GM20431 (cell line): Measurements from ENCODE around the gene HOXB4.

Experiments
- in situ Hi-C: fragments of 300-500 bp; cut with MseI, MboI; formaldehyde crosslinking; loops from one replicate; pipeline ENCODE4 v1.15.0; 2020; ENCODE audit warnings: low sequenced_read_pairs; ENCODE audit not compliant: unreplicated experiment

The HOXB4 gene

DNA sequence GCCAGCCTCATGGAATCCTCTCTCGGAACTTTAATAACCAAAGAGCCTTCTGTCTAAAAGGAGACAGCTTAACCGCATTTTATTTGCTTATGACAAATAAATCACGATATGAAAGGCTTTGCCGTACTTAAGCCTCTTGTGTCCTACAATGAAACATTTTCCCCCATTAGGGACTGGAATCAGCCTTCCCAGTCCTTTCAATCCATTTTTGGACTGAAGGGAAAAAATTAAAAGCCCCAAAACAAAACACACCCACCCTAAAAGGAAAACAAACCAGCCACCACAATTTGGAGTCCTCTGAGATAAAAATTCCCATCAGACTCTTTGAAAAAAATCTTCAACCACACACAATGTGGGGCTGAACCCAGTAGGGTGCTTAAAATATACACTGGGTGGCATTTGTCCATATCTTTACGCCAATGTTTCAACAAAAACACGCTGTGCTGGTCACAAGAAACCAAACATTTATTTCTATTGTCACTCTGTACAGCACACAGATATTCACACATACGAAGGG is 3.0 kb downstream of the HOXB4 start:
- in situ Hi-C loops, result no loop called here

DNA sequence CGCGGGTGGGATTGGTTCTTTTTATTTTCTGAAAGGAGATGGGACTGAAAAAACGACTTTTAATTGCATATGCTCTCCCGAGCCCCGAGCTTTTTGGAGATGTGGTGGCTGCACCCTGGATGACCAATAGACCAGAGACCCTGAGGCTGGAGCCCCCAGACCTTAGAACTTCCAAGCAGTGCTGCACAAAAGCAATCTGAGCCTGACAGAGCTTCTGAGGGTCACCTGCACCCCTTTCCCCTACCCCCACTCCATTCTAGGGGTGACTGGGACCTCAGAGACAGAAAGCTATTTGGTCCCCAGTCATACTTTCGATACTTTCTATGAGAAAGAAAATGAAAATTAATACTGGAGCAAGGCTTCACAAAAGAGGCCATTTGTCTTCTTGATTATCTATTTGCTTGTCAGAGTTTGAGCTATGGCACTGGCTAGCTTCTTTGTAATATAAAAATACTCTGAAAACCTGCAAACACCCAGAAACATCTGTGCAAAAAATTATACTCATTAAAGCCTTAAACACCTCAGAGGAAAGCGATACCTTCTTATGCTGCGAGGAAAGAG is 3.6 kb downstream of the HOXB4 start:
- in situ Hi-C loops, result no loop called here

- in situ Hi-C loops, result no loop called here
Observed at GRCh38 chr17:48571826-48572417, 6.2 kb downstream of the HOXB4 start.

DNA sequence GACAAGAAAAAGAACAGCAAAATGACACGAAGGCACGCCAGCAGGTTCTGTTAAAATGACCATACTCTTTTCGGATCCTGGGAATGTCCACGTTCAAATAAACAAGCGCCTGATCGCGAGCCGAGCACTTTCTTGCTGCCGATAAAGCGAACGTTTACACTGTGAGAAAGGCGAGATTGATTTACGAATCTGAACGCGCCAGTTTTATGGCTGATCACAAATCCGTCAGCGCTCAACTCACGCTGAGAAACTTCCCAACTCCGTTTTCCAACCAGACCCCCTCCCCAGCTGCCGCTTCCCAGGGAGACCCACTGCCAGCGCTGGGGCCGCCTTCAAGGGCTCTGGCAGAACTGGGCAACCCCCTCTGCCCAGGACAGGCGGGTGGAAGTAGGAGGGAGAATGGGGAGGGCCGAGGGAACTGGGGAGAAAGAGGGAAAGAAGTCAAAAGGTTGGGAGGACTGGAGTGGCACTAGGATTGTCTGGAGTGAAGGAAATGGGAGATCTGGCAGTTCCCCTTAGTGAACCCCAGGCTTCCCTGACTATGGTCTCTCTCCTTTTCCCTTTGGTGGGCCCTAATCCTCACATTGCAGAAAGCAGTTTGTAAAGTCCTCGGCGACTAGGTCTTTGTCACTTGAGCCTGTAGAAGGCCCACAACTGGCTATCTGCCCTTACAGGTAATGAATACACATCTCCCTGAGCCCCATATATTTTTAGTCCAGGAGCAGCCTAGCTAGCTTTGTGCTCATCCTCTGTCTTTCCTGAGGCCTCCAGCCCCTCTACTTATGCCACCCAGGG is 6.9 kb downstream of the HOXB4 start:
- in situ Hi-C loops, result no loop called here

DNA sequence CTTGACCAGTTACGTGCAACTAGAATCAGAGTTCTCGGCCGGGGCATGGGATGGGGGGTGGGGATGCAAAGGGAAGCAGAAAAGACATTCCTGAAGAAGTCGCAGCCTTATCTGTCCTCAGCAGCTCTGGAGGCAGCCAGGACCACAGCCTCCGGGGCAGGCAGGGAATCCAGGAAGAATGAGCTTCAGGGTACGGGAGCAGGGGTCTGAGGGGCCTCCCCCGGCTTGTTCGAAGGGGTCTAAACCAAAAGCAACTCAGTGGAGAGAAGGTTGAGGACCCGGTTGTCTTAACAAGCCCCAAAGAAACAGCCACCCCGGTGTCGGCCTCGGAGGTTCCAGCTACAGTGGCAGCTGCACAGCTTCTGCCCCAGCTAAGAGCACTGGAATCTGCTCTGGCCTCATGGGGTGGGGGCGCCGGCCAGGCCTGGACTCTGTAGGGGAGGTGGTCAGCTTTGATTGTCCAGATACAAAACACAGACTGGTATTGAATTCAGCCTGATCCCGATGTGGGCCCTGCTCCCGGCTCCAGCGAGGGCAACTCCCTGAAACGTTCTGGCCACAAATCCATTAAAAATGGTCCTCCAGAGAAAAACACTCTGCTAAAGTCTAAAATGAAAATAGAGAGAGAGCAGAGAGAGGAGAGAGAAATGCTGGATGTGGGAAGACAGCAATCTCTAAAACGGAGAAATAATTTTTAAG is 7.7 kb downstream of the HOXB4 start:
- in situ Hi-C loops, result no loop called here

GRCh38 chr17:48569674-48570324 is 8.4 kb downstream of the HOXB4 start:
- in situ Hi-C loops, result no loop called here

- in situ Hi-C loops, result no loop called here
Observed at GRCh38 chr17:48569240-48569582, 8.9 kb downstream of the HOXB4 start.

GRCh38 chr17:48568499-48569239 is 9.5 kb downstream of the HOXB4 start:
- in situ Hi-C loops, result no loop called here

DNA sequence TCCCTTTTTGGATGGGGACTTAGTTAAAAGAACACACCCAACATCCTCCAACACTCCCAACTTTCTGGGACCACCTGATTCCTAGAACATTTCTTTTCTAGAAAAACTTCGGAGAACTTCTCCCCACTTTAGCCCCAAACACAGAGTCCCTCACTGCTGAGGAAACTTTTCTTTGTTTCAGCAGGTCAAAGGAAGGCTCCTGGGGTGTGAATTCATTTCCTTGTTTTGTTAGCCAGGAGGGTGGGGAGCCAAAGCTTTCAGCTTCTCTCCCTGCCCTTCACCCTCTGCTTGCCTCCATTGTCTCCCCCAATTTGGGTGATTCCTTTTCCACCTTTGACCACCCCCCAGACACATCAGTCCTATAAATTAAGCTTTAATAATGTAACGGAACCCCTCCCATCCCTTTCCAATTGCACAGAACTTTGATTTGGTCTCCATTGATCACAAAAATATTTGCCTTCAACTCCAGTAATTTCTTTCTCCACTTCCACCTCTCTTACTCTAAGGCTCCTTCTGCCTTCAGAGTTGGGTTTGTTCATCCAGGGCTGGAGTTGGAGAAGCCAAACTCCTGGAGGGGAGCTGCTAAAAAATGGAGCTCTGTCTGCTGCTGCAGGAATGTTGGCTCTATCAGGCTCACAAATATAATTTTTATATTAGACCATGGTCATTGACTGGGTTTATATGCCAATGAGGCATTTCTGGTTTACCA is 10.3 kb downstream of the HOXB4 start:
- in situ Hi-C loops, result no loop called here

DNA sequence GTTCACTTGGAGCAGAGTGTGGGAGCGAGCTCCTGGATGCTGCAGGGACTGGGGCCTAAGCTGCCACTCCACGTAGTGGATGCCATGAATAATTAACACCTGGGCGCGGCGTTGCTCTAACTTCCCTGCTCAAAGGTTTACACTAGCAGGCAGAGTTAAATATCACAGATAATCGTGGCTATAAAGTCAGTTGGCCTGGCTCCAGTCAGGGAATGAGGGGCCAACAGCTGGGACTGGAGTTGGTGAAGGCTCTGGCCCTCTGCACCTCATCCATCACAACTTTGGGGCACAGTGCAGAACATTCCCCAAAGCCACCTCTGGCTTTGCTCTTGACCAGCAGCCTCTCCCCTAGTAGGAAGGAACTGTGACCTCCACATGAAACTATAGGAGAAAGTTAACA is 10.9 kb downstream of the HOXB4 start:
- in situ Hi-C loops, result no loop called here

DNA sequence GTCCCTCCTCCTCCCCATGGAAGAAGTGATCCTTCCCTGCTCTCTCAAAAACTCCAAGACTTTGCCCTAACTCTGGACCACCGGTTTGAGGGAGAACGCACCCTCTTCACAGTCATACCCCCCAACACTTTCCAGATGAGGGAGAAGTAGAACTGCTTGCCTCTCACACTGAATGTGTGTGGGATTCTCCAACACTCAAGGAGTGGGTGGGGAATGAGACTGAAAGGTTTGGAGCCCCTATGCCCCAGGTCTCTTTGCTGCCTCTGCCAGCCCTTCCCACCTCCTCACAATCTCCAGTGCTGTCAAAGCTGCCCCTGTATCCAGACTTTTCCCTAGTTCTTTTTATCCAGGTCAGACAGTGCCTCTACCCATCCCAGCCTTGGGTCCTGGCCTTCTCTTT is 11.4 kb downstream of the HOXB4 start:
- in situ Hi-C loops, result no loop called here

- in situ Hi-C loops, result no loop called here
Observed at GRCh38 chr17:48565925-48566710, 12.0 kb downstream of the HOXB4 start.

- in situ Hi-C loops, result no loop called here
Observed at GRCh38 chr17:48565022-48565554, 13.1 kb downstream of the HOXB4 start.

DNA sequence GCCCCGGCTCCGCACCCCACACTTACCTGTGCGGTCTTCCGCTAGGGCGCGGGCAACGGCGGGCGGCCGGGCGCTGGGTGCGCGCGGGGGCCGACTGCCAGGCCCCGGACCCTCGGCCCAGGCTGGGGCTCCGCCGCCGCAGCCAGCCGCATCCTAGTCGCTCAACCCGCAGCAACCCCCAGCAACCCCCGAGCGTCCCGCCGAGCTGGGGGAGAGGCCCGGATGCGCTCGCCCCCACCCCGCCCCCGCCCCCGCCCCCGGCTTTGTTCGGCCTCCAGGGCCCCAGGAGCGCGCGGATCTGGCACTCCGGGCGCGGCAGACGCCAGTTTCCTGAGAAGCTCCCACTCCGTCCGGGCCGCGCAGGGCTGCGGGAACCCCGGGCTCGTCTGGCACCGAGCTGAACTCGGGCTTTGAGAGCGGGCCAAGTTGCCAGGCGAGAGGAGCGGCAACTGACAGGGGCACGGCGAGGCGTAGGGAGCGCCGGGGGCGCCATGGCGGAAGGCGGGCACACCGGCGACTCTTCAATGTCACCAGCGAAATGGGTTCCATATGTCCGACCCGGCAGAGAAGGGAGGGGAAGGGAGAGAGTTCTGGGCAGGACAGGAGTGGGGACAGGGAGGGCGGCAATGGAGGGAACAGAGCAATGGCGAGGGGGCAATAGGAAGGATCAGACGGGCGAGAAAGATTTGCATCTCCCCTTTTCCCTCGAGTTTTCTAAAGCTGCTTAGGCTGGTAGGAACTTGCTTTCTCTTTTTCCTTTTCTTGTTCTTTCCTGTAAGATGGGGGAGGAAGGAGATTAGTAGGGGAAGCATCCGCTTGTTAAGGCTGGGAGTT is 13.7 kb downstream of the HOXB4 start:
- in situ Hi-C loops, result no loop called here

GRCh38 chr17:48563867-48564187 is 14.3 kb downstream of the HOXB4 start:
- in situ Hi-C loops, result no loop called here

DNA sequence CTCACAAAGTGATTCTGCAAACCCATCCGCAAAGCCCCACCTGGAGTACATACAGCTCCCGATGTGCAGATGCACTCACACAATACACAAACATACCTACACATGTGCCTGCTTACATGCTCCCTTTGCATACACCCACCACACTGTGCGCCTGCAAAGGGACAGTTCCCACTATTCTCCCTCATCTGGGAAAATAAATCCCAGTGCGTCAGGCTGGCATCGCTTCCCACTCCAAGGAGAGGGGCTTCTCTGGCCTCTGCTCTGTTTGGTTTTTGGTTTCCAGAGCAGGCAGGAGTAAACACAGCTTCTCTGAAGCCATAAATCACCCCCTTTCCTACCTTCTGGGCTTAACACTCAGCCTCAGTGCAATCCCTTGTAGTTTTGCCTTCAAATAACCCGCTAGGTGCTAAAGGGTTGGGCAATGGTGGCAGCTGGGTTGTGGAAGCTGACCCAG is 14.7 kb downstream of the HOXB4 start:
- in situ Hi-C loops, result no loop called here

DNA sequence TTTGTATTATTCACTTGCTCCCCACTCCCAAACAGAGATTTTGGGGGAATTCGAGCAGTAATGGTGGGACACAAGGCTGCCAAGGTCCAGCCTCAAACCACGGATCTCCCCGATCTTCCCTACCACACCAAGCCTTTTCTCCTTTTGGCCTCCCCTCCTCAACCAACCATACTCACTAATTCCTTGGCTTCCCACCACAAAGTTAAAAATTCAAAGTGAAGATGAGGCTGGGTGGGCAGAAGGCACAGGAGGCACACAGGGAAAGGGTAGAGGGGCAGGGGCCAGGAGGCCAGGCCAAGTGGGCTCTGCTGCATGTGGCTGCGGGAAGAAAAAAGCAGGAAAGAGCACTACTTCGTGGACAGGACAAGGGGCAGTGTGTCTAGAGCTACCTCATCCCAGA is 15.2 kb downstream of the HOXB4 start:
- in situ Hi-C loops, result no loop called here
